ENCODE data around the gene DPEP2NB.

Gene DPEP2NB

DNA sequence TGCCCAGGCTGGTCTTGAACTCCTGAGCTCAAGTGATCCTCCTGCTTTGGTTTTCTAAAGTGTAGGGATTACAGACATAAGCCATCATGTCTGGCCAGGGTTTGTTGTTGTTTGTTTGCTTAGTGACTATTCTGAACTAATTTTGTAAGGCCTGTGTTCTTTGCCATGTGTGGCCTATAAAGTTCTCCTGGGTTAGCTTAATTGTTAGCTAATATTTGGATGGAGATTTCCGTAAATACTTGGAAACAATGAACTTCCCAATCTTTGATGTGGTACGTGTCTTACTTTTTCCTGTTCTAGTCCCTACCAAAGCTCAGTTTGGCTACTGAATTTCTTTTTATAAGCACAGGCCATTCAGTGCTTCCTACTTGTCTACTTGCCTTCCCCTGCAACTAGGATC is 32.3 kb upstream of the DPEP2NB start:
- no peak for DNase-seq (ENCODE audit: extremely low read depth, low read depth)
- TF ChIP-seq, protein P1, sequence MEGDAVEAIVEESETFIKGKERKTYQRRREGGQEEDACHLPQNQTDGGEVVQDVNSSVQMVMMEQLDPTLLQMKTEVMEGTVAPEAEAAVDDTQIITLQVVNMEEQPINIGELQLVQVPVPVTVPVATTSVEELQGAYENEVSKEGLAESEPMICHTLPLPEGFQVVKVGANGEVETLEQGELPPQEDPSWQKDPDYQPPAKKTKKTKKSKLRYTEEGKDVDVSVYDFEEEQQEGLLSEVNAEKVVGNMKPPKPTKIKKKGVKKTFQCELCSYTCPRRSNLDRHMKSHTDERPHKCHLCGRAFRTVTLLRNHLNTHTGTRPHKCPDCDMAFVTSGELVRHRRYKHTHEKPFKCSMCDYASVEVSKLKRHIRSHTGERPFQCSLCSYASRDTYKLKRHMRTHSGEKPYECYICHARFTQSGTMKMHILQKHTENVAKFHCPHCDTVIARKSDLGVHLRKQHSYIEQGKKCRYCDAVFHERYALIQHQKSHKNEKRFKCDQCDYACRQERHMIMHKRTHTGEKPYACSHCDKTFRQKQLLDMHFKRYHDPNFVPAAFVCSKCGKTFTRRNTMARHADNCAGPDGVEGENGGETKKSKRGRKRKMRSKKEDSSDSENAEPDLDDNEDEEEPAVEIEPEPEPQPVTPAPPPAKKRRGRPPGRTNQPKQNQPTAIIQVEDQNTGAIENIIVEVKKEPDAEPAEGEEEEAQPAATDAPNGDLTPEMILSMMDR (IDR thresholded peaks at IDR 0.05; ENCODE audit: low read depth, low read length): no peak

DNA sequence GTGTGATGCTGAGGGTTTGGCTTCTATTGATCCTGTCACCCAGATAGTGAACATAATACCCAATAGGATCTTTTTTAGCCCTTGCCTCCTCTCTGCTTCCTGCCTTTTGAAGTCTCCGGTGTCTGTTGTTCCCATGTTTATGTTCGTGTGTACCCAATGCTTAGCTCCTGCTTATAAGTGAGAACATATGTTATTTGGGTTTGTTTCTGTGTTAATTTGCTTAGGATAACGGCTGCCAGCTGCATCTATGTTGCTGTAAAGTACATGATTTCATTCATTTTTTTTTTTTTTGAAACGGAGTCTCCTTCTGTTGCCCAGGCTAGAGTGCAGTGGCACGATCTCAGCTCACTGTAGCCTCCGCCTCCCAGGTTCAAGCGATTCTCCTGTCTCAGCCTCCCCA is 30.4 kb upstream of the DPEP2NB start:
- TF ChIP-seq, protein P1 (IDR thresholded peaks at IDR 0.05; ENCODE audit: low read depth, low read length): no peak
- no peak for DNase-seq (ENCODE audit: extremely low read depth, low read depth)

DNA sequence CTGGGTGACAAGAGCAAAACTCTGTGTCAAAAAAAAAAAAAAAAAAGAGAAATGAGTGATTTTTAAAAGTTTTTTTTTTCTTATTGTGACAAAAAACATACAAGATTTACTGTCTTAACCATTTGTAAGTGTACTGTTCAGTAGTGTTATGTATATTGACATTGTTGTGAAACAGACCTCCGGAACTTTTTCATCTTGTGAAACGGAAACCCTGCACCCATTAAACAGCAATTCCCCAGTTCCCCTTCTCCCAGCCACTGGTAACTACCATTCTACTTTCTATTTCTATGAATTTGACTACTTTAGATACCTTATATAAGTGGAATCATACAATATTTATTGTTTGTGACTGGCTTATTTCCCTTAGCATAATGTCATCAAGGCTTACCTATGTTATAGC is 26.1 kb upstream of the DPEP2NB start:
- TF ChIP-seq, protein P1 (IDR thresholded peaks at IDR 0.05; ENCODE audit: low read depth, low read length): no peak
- DNase-seq (ENCODE audit: extremely low read depth, low read depth): no peak

DNA sequence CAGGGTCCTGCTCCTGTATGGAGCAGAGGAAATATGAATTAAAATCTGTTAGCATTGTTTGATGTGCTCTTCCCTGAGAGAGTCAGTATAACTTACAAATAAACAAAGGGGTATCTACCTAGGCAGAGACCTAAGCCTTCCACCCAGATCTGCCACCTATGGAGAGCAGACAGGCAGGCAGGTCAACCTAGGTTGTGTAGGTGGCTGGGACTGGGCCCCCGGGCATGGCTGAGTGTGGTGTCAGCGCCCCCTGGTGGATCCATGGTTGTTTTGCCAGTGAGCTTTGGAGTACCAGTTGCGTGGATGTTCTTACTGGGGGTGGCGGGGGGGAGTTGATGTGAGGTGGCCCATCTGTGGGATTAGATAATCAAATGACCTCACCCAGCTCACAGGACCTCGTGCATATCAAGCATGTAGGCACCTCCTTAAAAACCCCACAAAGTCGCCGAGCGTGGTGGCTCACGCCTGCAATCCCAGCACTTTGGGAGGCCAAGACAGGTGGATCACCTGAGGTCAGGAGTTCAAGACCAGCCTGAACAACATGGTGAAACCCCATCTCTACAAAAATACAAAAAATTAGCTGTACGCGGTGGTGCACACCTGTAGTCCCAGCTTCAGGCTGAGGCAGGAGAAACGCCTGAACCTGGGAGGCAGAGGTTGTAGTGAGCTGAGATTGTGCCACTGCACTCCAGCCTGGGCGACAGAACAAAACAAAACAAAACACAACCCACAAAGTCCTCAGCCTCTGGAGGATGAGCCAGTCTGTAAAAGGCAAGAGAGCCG is 25.0 kb upstream of the DPEP2NB start:
- TF ChIP-seq, protein P1 (IDR thresholded peaks at IDR 0.05; ENCODE audit: low read depth, low read length): peak; percentile 82
- DNase-seq (ENCODE audit: extremely low read depth, low read depth): no peak

DNA sequence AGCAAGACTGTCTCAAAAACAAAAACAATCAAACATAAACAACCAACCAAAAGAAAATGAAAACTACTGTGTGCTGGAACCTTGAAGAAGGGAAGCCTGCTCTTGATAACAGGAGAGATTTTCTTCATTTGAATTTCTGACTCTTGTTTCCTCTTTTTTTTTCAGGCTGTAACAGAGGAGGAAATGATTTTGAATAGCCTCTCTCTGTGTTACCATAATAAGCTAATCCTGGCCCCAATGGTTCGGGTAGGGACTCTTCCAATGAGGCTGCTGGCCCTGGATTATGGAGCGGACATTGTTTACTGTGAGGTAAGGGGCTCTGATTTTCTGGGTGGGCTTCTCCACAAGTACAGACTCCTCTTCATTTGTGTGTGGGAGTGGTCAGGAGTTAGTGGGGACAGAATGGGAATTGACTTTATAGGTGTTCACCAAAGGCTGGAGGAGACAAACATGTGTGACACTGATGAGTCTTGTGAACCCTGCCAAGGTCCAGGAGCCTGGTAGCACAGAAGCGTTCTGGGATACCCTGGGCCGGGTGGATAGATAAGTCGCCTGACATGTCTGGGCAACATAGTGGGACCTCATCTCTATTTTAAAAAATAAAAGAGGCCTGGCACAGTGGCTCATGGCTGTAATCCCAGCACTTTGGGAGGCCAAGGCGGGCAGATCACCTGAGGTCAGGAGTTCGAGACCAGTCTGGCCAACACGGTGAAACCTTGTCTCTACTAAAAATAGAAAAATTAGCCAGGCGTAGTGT is 22.3 kb upstream of the DPEP2NB start:
- TF ChIP-seq, protein P1 (IDR thresholded peaks at IDR 0.05; ENCODE audit: low read depth, low read length): no peak
- no peak for DNase-seq (ENCODE audit: extremely low read depth, low read depth)

DNA sequence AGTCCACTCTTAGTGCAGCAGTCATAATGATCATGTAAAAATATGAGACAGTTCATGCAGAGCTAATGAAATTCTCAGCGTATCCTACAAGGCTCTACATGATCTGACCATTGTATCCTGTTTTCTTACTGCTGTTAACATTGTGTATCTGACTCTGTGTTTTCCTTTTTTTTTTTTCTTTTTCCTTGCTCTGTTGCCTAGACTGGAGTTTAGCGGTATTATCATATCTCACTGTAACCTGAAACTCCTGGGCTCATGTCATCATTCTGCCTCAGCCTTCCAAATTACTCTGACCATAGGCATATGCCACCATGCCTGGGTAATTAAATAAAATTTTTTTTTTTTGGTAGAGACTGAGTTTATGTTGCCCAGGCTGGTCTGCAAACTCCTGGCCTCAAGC is 19.5 kb upstream of the DPEP2NB start:
- DNase-seq (ENCODE audit: extremely low read depth, low read depth): no peak
- TF ChIP-seq, protein P1 (IDR thresholded peaks at IDR 0.05; ENCODE audit: low read depth, low read length): no peak

DNA sequence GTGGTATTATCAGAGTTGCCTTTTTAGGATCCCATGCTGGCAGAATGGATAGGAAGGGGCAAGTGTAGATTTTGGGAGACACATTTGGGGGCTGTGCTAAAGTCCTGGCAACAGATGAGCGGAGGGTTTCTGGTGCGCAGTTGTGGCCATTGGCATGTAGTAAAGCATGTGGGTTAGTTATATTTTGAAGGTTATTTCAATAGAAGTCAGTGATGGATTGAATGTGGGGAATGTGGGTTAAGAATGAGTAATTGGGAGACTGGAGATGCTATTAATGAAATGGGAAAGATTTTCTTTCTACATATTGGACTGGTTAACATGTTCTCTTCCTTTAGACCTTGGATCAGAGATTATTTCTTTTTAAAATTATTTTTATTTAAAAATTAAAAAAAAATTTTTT is 17.4 kb upstream of the DPEP2NB start:
- DNase-seq (ENCODE audit: extremely low read depth, low read depth): no peak
- TF ChIP-seq, protein P1 (IDR thresholded peaks at IDR 0.05; ENCODE audit: low read depth, low read length): no peak
